H7 (cell line): ENCODE results near the gene AGAP1. TPM values are rescaled to one million over a fixed set of nuclear protein-coding genes. Genes with fewer than 3 reads are reported as not detected.

Source experiments
- DNase-seq: peaks from one replicate; pipeline ENCODE4 v3.0.0; 2012
- H3K27me3 ChIP-seq: 2 replicates; pipeline ENCODE4 v1.6.0; 2011; ENCODE audit warnings: mild to moderate bottlenecking, low read length; ENCODE audit not compliant: control insufficient read depth, insufficient read depth
- H3K36me3 ChIP-seq: replicated peaks from 2 replicates; pipeline ENCODE4 v1.5.1; 2011; ENCODE audit warnings: low read length; ENCODE audit not compliant: control insufficient read depth, insufficient read depth
- H3K4me3 ChIP-seq: 2 replicates; pipeline ENCODE4 v1.5.1; 2011; ENCODE audit warnings: low read depth, mild to moderate bottlenecking, control low read depth, low read length, moderate library complexity; ENCODE audit not compliant: insufficient read depth
- total RNA-seq: library from RNA; depleted of rRNA; stranded (reverse); fragments of >200 nt; shearing (Covaris generic); gene quantifications from 2 replicates; pipeline ENCODE4 v1.2.3, GENCODE V29; 2014

AGAP1 gene
- total RNA-seq, 1 experiment from 2014 or later: 12.6 TPM

DNA sequence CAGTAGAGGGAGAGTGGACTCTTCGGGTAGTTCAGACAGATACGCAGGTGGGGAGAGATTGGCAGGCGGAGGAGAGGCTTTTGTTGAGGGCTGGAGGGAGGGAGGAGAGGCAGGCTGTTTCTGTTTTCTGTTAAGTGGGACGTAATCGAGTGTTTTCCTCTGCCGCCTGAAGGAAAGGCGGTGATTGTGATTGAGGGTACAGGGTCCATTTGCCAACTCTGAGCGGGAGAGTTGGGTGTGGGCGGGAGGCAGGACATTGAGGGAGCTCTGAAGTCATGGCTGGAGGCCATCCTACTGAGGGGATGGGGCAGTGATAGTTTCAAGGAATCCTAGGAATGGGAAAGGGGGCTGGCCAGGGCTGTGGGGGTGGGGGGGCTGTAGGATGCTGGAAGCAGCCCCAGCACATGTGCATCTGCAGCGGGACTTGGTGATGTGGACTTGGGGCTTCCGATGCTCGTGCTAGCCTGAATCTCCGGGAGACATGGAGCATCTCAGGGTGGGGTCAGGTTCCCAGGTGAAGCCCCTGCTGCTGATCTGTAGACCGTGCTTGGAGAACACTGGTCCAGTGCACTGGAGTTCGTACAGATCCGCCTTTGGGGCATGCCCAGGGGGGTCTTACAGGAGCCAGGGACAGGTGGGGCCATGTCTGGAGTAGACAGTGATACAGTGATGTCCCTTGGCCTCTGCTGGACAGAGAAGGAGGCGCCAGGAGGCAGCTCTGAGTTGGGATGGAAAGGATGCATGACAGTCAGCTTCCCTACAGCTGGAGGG lies 167.5 kb downstream of the AGAP1 start:
- Histone ChIP-seq H3K27me3 (no peaks in the 10 kb centered on the region), H3K36me3 (no peaks in the 10 kb centered on the region), H3K4me3 (no peak overlapping the region)
- no peak for DNase-seq

- no peaks in the 10 kb centered on the region for H3K27me3 ChIP-seq
- H3K4me3 ChIP-seq: no peak overlapping the region
- H3K36me3 ChIP-seq: no peaks in the 10 kb centered on the region
- DNase-seq: no peak
Measured at GRCh38 chr2:235661952-235662351, 168.1 kb downstream of the AGAP1 start.

- Histone ChIP-seq H3K27me3 (no peaks in the 10 kb centered on the region), H3K36me3 (no peaks in the 10 kb centered on the region), H3K4me3 (no peak overlapping the region)
- DNase-seq: no peak
Measured at GRCh38 chr2:235663875-235664274, 170.0 kb downstream of the AGAP1 start.

DNA sequence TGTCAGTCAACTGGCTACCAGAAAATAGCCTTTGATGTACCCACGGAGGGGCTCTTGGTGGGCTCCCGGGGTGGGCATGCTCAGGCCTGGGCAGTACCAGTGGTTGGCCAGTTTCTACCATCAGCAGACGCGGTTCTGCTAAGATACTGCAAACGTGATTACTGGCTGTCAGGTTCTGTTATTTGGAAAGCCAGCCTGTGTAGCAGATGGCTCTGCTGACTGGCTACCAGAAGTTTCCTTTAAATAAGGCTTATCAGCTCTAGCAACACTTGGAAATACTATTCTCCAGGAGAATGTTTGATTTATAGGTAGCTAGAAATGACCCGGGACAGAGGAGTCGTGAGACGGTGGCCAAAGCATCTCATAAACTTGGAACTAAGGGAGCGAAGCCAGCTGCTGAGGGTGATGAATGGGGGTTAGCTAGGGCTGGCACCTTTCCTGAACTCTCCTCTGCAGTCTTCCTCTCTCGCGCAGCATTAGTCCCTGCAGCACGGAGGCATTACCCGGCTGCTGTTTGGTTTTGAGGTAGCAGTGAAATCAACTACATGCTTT lies 171.9 kb downstream of the AGAP1 start:
- Histone ChIP-seq H3K27me3 (peaks cover under 1% of the 10 kb centered on the region; the same call in 1 of the 2 replicates), H3K36me3 (no peaks in the 10 kb centered on the region), H3K4me3 (no peak overlapping the region)
- DNase-seq: no peak

- DNase-seq: no peak
- peaks cover 6% of the 10 kb centered on the region for H3K27me3 ChIP-seq
- H3K4me3 ChIP-seq: no peak overlapping the region
- no peaks in the 10 kb centered on the region for H3K36me3 ChIP-seq
Measured at GRCh38 chr2:235666213-235666781, 172.5 kb downstream of the AGAP1 start.

DNA sequence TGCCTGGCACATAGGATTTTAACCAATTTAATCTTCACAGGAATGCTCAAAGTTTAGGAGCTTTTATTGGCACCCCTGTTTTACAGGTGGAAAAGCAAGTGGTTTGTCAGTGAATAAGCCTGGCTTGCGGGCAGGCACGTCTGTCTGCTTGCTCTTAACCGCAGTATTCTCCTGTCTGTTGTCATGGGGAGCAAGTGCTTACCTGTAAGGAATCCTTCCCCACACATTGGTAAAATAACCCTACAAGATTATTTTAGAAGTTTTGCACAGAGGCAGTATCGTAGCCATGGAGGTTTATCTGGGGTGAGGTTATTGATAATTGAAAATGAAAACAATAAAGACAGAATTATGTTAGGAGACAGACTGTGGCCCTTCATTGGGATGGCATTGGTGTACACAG lies 174.9 kb downstream of the AGAP1 start:
- Histone ChIP-seq H3K27me3 (peaks cover 12% of the 10 kb centered on the region), H3K36me3 (no peaks in the 10 kb centered on the region), H3K4me3 (peak overlapping the region; percentile 3; the same call in 1 of the 2 replicates)
- no peak for DNase-seq

GRCh38 chr2:235669269-235669831 lies 175.5 kb downstream of the AGAP1 start:
- peak overlapping the region; percentile 49 for H3K4me3 ChIP-seq
- H3K27me3 ChIP-seq: peaks cover 12% of the 10 kb centered on the region
- H3K36me3 ChIP-seq: no peaks in the 10 kb centered on the region
- DNase-seq: peak; percentile 94

- no peaks in the 10 kb centered on the region for H3K36me3 ChIP-seq
- H3K4me3 ChIP-seq: peak overlapping the region; percentile 49
- DNase-seq: peak; percentile 85
- H3K27me3 ChIP-seq: peaks cover 12% of the 10 kb centered on the region
Measured at GRCh38 chr2:235669983-235670962, 176.4 kb downstream of the AGAP1 start.

DNA sequence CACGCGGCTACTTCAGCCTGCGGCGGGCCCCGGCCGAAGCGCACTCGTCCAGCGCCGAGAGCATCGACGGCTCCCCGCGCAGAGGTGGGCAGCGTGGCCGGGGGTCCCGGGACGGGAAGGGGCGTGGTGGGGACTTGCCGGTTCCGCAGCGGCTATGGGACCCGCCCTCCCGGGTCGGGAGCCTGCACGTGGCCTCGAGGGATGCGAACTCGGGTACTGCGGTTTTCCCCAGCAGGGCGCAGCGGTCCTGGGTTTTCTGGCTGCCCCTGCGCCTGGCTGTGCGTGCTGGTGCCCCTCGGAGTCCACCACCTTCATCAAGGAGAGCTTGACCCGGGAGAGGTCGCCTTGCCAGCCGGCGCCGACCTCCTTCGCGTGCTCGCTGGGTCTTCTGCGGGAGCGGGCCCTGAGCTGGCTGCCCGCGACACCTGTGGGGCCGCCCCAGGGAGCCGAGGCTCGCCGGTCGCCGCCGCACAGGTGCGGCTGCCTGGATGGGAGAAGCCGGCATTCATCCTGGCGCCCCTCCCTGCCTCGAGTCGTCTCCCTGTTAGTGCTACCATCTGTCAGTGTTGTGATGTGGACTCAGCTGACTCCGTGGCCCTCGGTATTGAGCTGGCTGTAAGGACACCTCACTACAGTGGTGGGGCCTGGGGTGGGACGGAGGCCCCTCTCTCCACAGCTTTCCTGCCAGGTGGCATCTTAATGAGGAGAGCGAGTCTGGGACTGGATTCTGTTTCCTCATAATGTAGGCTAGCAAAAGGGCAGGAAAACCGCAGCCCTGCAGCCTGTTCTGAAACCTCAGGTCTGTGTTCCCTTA lies 177.3 kb downstream of the AGAP1 start:
- DNase-seq: peak; percentile 77

GRCh38 chr2:235672720-235673119 lies 178.9 kb downstream of the AGAP1 start:
- H3K27me3 ChIP-seq: peaks cover 12% of the 10 kb centered on the region
- no peak overlapping the region for H3K4me3 ChIP-seq
- H3K36me3 ChIP-seq: no peaks in the 10 kb centered on the region
- no peak for DNase-seq

More for the DNA sequence above, 177.3 kb downstream of the AGAP1 start:
- Histone ChIP-seq H3K36me3 (no peaks in the 10 kb centered on the region), H3K4me3 (peak overlapping the region; percentile 49), H3K27me3 (peaks cover 12% of the 10 kb centered on the region)

- DNase-seq: no peak
- Histone ChIP-seq H3K27me3 (peaks cover 12% of the 10 kb centered on the region), H3K4me3 (no peak overlapping the region)
Measured at GRCh38 chr2:235674146-235674545, 180.3 kb downstream of the AGAP1 start.

GRCh38 chr2:235674812-235675211 lies 181.0 kb downstream of the AGAP1 start:
- H3K27me3 ChIP-seq: peaks cover 12% of the 10 kb centered on the region
- no peak overlapping the region for H3K4me3 ChIP-seq
- no peaks in the 10 kb centered on the region for H3K36me3 ChIP-seq
- DNase-seq: no peak

More at GRCh38 chr2:235674146-235674545, 180.3 kb downstream of the AGAP1 start:
- H3K36me3 ChIP-seq: no peaks in the 10 kb centered on the region

DNA sequence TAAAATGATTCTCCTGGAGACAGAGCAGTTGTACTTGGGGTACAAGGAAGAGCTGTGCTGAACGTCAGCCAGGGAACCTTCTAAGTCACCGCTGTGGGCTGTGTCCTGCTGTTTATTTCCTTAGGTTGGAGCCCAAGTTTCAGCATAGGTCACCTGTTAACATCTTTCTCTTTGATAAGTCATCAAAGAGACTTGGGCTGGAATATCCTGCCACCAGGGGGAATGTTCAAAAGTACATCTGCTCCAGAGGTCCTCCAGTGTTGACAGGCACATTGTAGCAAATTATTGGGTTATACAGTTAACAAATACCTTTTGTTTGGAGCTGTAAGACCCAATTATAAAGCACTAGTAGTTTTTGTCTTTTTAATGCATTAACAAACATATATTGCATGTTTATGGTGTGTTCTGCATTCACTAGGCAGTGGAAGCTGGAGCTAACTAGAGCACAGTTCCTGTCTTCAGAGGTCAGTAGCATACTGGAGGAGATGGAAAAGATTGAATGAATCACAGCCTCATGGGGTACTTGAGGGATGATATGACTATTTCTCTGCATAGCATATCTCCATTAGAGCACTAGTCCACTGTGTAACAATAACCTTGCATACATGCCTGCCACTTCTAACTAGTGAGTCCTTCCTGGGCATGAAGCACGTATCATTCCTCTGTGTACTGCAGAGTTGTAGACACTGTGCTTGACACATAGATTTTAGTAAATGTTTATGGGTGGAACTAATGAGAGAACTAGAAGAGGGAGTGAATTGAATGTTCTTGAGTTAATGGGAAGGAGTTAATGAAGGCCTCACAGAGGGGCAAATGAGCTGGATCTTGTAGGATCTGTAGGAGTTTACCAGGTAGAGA lies 182.1 kb downstream of the AGAP1 start:
- H3K4me3 ChIP-seq: no peak overlapping the region
- DNase-seq: no peak
- no peaks in the 10 kb centered on the region for H3K36me3 ChIP-seq
- peaks cover 10% of the 10 kb centered on the region for H3K27me3 ChIP-seq
